ENCODE measurements around the gene POU2F1.

The POU2F1 gene

DNA sequence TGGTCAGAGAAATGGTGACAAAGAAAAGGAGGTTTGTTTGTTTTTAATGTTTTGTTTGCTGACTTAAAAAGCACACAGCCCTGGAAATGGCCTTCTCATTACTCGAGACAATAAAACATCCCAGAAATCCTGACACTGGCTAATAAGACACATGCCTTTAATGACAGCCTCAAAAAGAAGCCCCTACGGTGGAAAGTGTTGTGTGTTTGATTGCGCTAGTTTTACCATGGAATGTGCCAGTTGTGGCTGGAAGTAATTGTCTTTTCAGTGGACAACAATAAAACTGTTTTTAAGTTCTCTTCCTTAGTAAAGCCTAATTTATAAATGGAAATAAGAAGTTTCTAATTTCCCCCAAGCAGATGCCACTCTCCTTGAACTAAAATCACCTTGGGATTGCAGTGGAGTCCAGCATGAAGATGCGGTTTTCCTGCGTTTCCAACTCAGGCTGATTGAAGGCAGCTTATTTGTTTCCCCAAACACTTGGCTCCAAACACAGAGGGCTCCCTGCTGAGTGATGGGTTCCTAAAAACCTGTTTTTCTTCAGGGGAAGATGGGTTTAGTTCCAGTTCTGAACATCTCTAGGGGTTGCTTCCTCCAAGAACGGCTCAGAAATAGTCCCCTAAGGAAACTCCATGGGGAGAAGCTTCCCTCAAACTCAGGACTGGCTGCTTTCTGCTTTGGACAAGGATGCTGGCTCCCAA is 243.3 kb downstream of the POU2F1 start:
- Histone ChIP-seq H3K9ac (ENCODE audit: low read length) (no peak overlapping the region), H3K4me1 (ENCODE audit: control insufficient read depth, insufficient read depth, low read length) (peaks cover 3% of the 10 kb centered on the region), H3K9me3 (ENCODE audit: control insufficient read depth, low read length) (no peaks in the 10 kb centered on the region), H3K4me3 (ENCODE audit: low read length) (no peak overlapping the region), H3K36me3 (ENCODE audit: control insufficient read depth, insufficient read depth, low read length) (no peaks in the 10 kb centered on the region), H3K27me3 (ENCODE audit: control insufficient read depth, insufficient read depth, low read length) (no peaks in the 10 kb centered on the region)

GRCh38 chr1:167465018-167465417 is 244.3 kb downstream of the POU2F1 start:
- Histone ChIP-seq H3K4me3 (ENCODE audit: low read length) (no peak overlapping the region), H3K4me1 (ENCODE audit: control insufficient read depth, insufficient read depth, low read length) (peaks cover 3% of the 10 kb centered on the region), H3K9me3 (ENCODE audit: control insufficient read depth, low read length) (no peaks in the 10 kb centered on the region), H3K36me3 (ENCODE audit: control insufficient read depth, insufficient read depth, low read length) (no peaks in the 10 kb centered on the region), H3K9ac (ENCODE audit: low read length) (no peak overlapping the region), H3K27me3 (ENCODE audit: control insufficient read depth, insufficient read depth, low read length) (no peaks in the 10 kb centered on the region)

GRCh38 chr1:167465743-167466142 is 245.1 kb downstream of the POU2F1 start:
- no peaks in the 10 kb centered on the region for H3K27me3 ChIP-seq (ENCODE audit: control insufficient read depth, insufficient read depth, low read length)
- no peaks in the 10 kb centered on the region for H3K36me3 ChIP-seq (ENCODE audit: control insufficient read depth, insufficient read depth, low read length)
- H3K4me3 ChIP-seq (ENCODE audit: low read length) = no peak overlapping the region
- peaks cover 3% of the 10 kb centered on the region for H3K4me1 ChIP-seq (ENCODE audit: control insufficient read depth, insufficient read depth, low read length)
- H3K9me3 ChIP-seq (ENCODE audit: control insufficient read depth, low read length) = no peaks in the 10 kb centered on the region
- no peak overlapping the region for H3K9ac ChIP-seq (ENCODE audit: low read length)

DNA sequence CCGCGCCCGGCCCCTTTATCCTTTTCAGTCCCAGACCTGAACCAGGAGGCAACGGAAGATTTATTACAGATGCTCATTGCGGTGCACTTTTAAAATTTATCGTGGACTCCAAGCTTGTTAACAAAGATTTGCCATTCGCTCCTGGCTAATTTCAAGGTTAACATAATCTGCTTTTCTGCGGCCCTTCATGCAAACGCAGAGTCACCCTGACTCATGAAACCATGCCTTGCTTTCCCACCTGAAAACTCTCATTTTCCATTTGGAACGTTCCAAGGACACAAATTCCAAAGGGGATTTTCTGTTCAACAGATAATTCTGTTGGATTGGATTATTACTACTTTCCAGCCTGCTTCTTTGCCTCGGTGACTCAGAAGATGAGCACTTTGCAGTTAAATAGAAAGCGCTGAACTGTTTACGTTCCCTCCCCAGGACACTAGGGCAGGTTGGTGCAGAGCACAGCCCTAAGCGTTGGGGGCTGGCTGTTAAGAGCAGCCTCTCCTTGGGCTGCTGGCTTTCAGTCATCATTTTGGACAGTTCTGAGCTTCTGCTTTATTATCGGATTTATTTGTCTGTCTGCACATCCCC is 246.5 kb downstream of the POU2F1 start:
- Histone ChIP-seq H3K27me3 (ENCODE audit: control insufficient read depth, insufficient read depth, low read length) (no peaks in the 10 kb centered on the region), H3K4me3 (ENCODE audit: low read length) (no peak overlapping the region), H3K9me3 (ENCODE audit: control insufficient read depth, low read length) (no peaks in the 10 kb centered on the region), H3K4me1 (ENCODE audit: control insufficient read depth, insufficient read depth, low read length) (peaks cover 3% of the 10 kb centered on the region), H3K9ac (ENCODE audit: low read length) (no peak overlapping the region), H3K36me3 (ENCODE audit: control insufficient read depth, insufficient read depth, low read length) (no peaks in the 10 kb centered on the region)

- peaks cover 3% of the 10 kb centered on the region for H3K4me1 ChIP-seq (ENCODE audit: control insufficient read depth, insufficient read depth, low read length)
- no peaks in the 10 kb centered on the region for H3K27me3 ChIP-seq (ENCODE audit: control insufficient read depth, insufficient read depth, low read length)
- no peak overlapping the region for H3K4me3 ChIP-seq (ENCODE audit: low read length)
- no peaks in the 10 kb centered on the region for H3K36me3 ChIP-seq (ENCODE audit: control insufficient read depth, insufficient read depth, low read length)
- H3K9ac ChIP-seq (ENCODE audit: low read length) = no peak overlapping the region
- H3K9me3 ChIP-seq (ENCODE audit: control insufficient read depth, low read length) = no peaks in the 10 kb centered on the region
Observed at GRCh38 chr1:167467752-167468151, 247.1 kb downstream of the POU2F1 start.

- H3K4me3 ChIP-seq (ENCODE audit: low read length) = no peak overlapping the region
- H3K9ac ChIP-seq (ENCODE audit: low read length) = no peak overlapping the region
- no peaks in the 10 kb centered on the region for H3K9me3 ChIP-seq (ENCODE audit: control insufficient read depth, low read length)
- no peaks in the 10 kb centered on the region for H3K36me3 ChIP-seq (ENCODE audit: control insufficient read depth, insufficient read depth, low read length)
- H3K4me1 ChIP-seq (ENCODE audit: control insufficient read depth, insufficient read depth, low read length) = peaks cover 3% of the 10 kb centered on the region
- H3K27me3 ChIP-seq (ENCODE audit: control insufficient read depth, insufficient read depth, low read length) = no peaks in the 10 kb centered on the region
Observed at GRCh38 chr1:167469280-167469965, 248.7 kb downstream of the POU2F1 start.

GRCh38 chr1:167471568-167471967 is 250.9 kb downstream of the POU2F1 start:
- Histone ChIP-seq H3K9ac (ENCODE audit: low read length) (no peak overlapping the region), H3K36me3 (ENCODE audit: control insufficient read depth, insufficient read depth, low read length) (no peaks in the 10 kb centered on the region), H3K27me3 (ENCODE audit: control insufficient read depth, insufficient read depth, low read length) (no peaks in the 10 kb centered on the region), H3K4me1 (ENCODE audit: control insufficient read depth, insufficient read depth, low read length) (no peaks in the 10 kb centered on the region), H3K9me3 (ENCODE audit: control insufficient read depth, low read length) (no peaks in the 10 kb centered on the region), H3K4me3 (ENCODE audit: low read length) (no peak overlapping the region)

- H3K9ac ChIP-seq (ENCODE audit: low read length) = no peak overlapping the region
Observed at GRCh38 chr1:167472752-167473521, 252.3 kb downstream of the POU2F1 start.

GRCh38 chr1:167473761-167474160 is 253.1 kb downstream of the POU2F1 start:
- no peak overlapping the region for H3K4me3 ChIP-seq (ENCODE audit: low read length)
- no peaks in the 10 kb centered on the region for H3K36me3 ChIP-seq (ENCODE audit: control insufficient read depth, insufficient read depth, low read length)
- no peaks in the 10 kb centered on the region for H3K27me3 ChIP-seq (ENCODE audit: control insufficient read depth, insufficient read depth, low read length)
- no peak overlapping the region for H3K9ac ChIP-seq (ENCODE audit: low read length)
- no peaks in the 10 kb centered on the region for H3K9me3 ChIP-seq (ENCODE audit: control insufficient read depth, low read length)
- H3K4me1 ChIP-seq (ENCODE audit: control insufficient read depth, insufficient read depth, low read length) = no peaks in the 10 kb centered on the region

More at GRCh38 chr1:167472752-167473521, 252.3 kb downstream of the POU2F1 start:
- Histone ChIP-seq H3K27me3 (ENCODE audit: control insufficient read depth, insufficient read depth, low read length) (no peaks in the 10 kb centered on the region), H3K9me3 (ENCODE audit: control insufficient read depth, low read length) (no peaks in the 10 kb centered on the region), H3K4me3 (ENCODE audit: low read length) (no peak overlapping the region), H3K36me3 (ENCODE audit: control insufficient read depth, insufficient read depth, low read length) (no peaks in the 10 kb centered on the region), H3K4me1 (ENCODE audit: control insufficient read depth, insufficient read depth, low read length) (no peaks in the 10 kb centered on the region)

DNA sequence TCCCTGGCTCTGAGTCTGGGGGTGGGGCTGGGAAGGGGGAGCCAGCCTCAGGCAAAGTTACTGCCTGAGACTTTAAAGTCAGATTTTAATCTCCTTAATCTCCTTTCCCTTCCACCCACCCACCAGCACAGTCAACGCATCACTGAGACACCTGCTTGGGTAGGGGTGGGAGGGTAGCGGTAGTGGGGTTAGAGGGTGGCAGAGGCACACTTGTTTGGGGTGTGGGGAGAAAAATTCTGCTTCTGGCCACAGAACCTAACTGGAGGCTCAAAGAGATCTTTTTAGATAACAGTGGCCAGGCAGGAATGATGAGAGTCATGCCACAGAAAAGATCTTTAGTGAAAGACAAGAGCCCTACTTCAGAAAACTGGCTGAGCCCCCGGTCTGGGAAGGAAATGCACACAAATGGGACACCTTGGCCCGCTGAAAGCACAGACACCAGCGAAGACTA is 253.5 kb downstream of the POU2F1 start:
- no peaks in the 10 kb centered on the region for H3K4me1 ChIP-seq (ENCODE audit: control insufficient read depth, insufficient read depth, low read length)
- no peaks in the 10 kb centered on the region for H3K36me3 ChIP-seq (ENCODE audit: control insufficient read depth, insufficient read depth, low read length)
- H3K27me3 ChIP-seq (ENCODE audit: control insufficient read depth, insufficient read depth, low read length) = no peaks in the 10 kb centered on the region
- H3K9ac ChIP-seq (ENCODE audit: low read length) = no peak overlapping the region
- no peak overlapping the region for H3K4me3 ChIP-seq (ENCODE audit: low read length)
- H3K9me3 ChIP-seq (ENCODE audit: control insufficient read depth, low read length) = no peaks in the 10 kb centered on the region

GRCh38 chr1:167476061-167476460 is 255.4 kb downstream of the POU2F1 start:
- Histone ChIP-seq H3K9ac (ENCODE audit: low read length) (no peak overlapping the region), H3K4me1 (ENCODE audit: control insufficient read depth, insufficient read depth, low read length) (no peaks in the 10 kb centered on the region), H3K27me3 (ENCODE audit: control insufficient read depth, insufficient read depth, low read length) (no peaks in the 10 kb centered on the region), H3K36me3 (ENCODE audit: control insufficient read depth, insufficient read depth, low read length) (no peaks in the 10 kb centered on the region), H3K4me3 (ENCODE audit: low read length) (no peak overlapping the region), H3K9me3 (ENCODE audit: control insufficient read depth, low read length) (no peaks in the 10 kb centered on the region)

Data from mucosa of stomach (tissue), 1 donor.